Activated CD8-positive, alpha-beta memory T cell treated with anti-CD3 and anti-CD28 coated beads, Interleukin-2, amount 50 U/mL, for 4 hours (primary cell): ENCODE measurements around the gene HSD17B2.
"Not testable (repeated sequence)": the region's sequence is repeated elsewhere in the genome, so short reads cannot be mapped to it uniquely, and the experiment has no call there.

Experiments used
- DNase-seq: peaks from one replicate; pipeline ENCODE4 v3.0.0-alpha.2; 2020

The HSD17B2 gene, protein sequence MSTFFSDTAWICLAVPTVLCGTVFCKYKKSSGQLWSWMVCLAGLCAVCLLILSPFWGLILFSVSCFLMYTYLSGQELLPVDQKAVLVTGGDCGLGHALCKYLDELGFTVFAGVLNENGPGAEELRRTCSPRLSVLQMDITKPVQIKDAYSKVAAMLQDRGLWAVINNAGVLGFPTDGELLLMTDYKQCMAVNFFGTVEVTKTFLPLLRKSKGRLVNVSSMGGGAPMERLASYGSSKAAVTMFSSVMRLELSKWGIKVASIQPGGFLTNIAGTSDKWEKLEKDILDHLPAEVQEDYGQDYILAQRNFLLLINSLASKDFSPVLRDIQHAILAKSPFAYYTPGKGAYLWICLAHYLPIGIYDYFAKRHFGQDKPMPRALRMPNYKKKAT

DNA sequence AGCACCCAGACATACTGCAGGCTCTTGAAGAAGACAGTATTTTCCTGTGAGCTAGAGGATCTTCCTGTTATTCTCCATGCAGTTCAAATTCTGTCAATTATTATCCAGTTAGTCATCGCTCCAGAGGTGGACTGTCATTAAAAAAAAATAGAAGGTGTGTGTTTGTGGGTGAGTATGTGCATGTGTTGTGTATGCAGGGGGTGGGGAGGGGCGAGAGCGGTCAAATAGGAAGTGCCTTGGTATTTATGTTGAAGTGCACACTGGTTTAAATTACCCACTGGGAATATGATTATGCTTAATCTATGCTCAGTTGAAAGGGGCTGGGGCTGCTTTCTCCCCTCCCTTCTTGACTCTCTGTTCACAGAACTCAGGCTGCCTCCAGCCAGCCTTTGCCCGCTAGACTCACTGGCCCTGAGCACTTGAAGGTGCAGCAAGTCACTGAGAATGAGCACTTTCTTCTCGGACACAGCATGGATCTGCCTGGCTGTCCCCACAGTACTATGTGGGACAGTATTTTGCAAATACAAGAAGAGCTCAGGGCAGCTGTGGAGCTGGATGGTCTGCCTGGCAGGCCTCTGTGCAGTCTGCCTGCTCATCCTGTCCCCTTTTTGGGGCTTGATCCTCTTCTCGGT lies at the start of gene HSD17B2:
Gene HSD17B2, plus strand, starts transcription at position 273 of the 632 bp plus-strand sequence. Its CDS starts 172 bp downstream, at position 445.
- no peak for DNase-seq

DNA sequence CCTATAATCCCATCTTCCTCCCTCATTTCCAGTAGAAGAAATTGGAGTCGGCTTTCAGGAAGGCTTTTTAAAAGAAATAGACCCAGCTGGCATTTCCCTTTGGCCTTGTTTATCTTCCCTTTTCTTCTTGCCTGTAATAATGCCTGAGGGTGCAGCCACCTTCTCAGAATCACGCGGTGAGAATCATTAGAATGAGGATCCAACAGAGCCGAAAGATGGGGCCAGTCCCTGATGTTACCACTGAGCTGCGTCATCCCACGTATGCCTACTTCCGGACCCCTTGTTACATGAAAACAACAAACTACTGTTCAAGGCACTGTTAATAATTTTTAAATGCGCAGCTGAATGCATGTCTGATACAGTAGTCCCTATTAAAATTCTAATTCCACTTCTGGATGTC lies 47.9 kb upstream of the HSD17B2 start:
- no peak for DNase-seq

DNA sequence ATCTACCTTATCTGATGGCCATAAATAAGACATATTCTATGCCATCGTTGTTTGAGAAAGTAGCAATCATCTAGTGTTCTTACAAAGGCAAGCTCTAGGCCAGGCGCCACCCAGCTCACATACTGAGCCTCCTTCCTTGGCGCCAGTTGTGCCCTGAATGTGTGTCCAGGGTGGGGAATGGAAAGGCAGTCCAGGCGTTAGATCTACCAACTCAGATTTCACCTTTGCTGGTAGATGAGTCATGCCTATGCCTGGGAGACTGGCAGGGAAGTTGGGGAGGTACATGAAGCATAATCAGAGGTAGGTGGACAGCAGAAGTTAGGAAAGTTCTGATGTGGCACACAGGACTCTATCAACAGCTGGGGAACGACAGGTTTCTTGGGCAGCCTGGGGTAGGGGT lies 47.3 kb upstream of the HSD17B2 start:
- DNase-seq: no peak

DNA sequence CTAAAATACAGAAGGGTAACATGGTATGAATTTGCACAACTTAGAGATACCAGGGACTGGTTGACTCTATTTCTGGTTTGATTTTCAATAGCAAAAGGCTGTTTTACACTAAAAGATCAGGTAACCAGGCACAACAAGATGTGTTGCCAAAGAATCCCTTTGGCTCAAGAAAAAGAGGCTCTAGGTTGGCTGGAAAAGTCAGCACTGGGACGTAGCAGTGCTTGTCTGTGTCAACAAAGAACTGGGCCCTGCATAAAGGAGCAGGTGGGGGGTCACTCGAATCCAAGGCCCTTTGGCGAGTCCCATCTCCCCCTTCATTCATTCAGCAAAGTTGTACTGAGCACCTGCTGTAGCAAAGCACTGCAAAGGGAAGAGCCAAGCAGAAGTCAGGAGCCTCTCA lies 42.2 kb upstream of the HSD17B2 start:
- DNase-seq: no peak

DNA sequence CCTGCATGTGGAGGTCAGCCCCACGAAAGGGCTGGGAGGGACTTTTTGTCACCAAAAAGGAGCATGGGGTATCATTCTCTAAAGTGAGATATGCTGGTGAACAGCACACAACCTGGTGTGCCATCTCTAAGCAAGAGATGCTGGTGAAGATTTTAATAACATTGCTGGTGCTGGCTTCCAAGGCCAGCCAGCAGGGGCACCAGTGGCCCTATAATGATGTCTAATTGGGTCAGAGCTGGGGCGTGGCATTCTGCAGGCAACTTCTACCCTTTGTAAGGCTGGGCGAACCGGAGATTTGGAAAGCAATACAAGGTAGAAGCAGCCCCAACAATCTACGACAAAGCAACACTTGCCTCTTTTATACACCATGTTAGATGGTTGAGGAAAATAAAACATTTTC lies 40.6 kb upstream of the HSD17B2 start:
- DNase-seq: no peak

DNA sequence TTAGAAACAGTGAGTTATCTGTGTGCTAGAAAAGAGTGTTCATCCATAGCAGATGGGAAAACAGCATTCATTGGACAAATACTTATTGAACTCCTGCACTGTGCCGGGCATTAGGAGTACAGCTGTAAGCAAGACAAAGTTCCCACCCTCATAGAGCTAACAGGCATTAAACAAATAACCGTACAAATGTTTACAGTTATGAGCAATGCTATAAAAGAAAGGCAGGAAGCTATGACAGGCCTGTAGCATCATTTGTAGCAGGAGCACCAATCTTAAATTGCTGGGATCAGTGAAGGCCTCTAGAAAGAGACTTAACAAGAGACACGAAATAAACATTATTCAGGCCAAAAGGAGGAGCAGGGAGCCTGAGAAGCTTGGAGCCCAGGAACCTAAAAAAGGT lies 39.4 kb upstream of the HSD17B2 start:
- no peak for DNase-seq

DNA sequence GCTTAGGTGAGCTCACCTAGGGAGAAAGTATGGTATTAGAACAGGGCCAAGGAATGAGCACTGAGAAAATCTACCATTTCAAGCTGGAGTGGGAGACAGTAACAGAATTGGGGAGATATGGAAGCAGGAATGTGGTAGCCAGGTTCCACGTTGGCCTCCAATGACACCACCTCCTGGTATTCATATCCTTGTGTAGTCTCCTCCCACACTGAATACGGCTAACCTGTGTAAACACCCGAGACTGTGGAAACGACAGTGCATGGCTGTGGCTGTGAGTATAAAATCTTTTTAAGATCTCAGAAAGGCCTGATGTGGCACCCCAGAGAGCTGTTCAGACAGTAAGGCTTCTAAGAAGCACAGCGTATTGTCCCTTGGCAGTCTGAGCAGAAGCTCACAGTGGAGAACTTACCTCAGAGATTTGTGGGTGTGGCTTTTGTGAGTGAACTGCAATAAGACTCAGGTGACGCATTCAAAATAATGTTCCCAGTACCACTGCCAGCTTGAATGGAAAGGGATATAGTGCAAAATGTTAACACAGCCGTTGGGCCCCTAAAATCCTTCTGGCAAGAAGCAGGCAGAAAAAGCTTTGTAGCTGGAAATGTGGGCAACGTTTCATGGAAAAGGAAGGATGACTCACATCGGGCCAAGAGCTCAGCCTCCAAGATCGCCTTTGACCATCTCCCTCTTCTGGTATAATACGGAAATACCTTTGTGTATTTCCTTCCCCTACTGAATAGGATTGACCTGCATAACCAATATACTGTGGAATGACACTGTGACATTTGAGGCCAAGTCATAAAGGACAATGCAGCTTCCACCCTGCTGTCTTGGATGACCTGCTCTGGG lies 38.2 kb upstream of the HSD17B2 start:
- DNase-seq: no peak

DNA sequence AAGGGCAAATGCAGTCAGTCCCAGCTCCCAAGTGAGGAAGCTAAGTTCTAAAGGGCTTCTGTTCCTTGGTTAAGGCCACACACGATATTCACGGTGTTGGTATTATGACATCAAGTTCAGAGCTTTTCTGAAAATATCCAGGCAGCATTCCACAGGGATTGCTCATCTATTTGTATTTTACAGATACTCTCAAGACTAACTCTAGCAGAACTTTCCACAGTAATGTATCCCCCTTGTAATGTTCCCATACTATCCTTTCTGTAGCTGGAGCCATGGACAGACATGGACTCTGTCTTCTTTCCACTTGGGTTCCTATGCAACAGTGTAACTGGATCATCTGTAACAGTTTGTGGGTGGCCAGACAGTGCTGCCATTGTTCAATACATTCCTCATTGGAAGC lies 37.3 kb upstream of the HSD17B2 start:
- no peak for DNase-seq

DNA sequence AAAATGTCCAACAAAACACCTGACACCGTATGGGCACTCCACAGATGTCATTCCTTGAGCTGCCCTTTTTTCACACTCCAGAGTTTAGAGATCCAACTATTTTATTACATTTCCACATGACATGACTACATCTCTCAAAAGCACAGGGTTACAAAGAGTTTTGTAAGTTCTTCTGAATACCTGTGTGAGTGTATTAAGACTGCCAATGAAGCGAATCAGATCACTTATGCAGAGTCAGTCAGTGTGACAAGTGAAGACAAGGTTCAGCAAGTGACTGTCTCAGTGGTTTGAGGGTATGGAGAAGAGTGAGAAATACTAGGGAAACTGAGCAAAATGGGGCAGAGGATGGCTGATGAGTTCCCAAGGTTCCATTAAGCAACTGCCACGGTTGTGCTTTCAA lies 32.2 kb upstream of the HSD17B2 start:
- DNase-seq: no peak

DNA sequence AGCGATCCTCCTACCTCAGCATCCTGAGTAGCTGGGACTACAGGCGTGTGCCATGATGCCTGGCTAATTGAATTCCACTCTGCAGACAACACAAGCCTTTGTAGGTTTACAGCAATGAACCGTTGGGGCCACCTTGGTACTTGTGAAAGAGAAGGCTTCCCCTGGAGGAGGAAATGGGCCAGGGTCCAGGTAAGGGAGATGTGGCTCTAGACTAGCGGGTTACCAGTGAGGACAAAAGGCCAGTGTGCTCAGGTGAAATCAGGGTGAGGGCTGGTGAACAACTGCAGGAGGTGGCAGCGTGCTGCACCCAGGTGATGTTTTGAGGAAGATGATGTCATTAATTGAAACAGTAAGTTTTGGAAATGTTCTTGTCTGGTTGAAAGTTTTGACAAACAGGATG lies 30.5 kb upstream of the HSD17B2 start:
- no peak for DNase-seq

DNA sequence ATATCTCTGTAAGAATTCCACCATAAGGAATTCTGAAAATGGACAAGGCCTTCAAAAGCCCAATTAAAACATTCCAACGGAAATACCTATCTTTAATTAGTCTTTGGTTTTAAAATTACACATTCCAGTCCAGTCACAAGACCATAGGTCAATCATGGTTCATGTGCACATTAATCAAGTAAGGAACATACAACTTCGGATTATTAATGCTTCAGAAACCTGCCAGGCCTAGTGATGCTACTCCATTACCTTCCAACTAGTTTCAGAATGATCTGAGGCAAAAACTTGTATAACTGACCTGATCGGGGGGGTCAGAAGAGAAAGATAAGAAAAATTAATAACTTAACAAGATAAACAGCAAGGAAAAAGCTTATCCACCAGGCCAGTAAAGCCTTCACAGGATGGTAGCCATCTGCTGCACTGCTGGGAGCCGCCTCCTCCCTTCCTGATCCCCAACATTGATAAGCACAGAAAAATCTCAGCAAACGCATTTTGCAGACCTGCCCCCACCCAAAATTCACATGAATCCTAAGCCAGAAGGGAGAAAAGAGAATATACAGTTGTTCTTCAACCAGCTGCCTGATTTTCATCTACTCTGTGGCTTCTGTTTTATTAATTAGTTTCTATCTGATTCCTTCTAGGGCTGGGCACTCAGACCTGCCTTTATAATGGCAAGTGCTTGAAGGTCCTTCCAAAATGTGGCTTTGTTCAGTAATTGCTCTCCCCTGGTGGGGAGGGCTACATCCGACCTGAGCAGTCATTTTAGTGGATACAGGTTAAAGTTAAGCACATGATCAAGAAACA lies 29.8 kb upstream of the HSD17B2 start:
- no peak for DNase-seq

DNA sequence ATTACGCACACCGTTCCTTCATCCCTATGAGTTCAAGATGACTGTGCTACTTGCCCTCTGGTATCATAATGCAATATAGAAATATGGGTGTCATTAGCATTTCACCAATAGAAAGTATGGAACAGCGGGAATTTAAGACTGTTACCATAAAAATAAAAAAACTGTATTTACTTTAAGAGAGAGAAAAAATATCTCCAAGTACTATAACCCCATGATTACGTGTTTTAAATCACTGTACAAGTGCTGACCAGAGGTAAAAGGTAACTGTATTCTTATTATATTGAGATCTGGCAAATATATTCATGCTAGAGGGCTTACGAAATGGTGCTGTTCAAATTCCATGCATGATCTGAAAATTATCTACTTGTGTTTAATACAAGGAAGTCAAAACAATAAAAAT lies 29.0 kb upstream of the HSD17B2 start:
- no peak for DNase-seq

DNA sequence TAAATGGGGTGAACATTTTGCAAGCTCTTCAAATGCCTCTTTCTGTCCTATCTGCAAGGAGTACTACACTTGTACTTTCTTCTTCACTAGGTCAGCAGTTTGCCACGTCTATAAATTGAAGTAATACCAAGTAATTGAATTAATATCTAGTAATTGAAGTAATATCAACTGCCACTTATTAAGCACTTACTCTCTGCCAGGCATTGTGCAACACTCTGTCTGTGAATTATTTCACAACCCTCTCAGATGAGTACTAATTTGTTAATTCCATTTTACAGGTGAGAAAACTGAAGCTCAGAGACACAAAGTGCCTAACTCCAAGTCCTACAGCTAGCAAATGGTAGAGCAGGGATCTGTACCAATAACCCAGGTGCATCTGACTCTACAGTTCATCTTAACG lies 27.9 kb upstream of the HSD17B2 start:
- no peak for DNase-seq

DNA sequence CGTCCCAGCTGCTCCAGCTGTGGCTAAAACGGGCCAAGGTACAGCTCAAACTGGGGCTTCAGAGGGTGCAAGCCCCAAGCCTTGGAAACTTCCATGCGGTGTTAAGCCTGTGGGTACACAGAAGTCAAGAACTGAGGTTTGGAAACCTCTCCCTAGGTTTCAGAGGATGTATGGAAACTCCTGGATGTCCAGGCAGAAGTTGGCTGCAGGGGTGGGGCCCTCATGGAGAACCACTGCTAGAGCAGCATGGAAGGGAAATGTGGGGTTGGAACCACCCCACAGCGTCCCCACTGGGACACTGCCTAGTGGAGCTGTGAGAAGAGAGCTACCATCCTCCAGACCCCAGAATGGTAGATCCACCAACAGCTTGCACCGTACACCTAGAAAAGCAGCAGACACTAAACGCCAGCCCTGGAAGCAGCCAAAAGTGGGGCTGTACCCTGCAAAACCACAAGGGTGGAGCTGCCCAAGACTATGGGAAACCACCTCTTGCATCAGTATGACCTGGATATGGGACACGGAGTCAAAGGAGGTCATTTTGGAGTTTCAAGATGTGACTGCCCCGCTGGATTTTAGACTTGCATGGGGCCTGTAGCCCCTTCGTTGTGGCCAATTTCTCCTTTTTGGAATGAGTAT lies 26.0 kb upstream of the HSD17B2 start:
- no peak for DNase-seq

DNA sequence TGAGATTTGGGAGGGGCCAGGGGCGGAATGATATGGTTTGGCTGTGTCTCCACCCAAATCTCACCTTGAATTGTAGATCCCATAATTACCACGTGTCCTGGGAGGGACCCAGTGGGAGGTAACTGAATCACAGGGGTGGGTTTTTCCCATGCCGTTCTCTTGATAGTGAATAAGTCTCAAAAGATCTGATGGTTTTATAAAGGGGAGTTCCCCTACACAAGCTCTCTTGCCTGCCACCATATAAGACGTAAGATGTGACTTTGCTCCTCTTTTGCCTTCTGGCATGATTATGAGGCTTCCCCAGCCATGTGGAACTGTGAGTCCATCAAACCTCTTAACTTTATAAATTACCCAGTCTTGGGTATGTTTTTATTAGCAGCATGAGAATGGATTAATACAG lies 25.3 kb upstream of the HSD17B2 start:
- not testable (repeated sequence) for DNase-seq

DNA sequence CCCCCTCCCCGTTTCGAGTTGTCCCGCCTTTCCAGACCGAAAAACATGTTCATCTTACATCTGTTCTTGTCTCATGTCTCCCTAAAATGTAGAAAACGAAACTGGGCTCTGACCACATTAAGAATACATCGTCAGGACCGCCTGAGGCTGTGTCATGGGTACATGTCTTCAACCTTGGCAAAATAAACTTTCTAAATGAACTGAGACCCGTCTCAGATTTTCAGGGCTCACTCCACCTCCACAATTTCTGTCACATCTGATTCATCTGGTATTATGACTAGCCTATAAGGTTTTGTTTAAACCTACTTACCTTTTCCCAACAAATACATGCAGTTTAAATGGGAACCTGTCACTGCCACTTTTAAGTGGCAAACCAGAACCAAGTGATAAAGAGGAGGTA lies 24.4 kb upstream of the HSD17B2 start:
- no peak for DNase-seq

DNA sequence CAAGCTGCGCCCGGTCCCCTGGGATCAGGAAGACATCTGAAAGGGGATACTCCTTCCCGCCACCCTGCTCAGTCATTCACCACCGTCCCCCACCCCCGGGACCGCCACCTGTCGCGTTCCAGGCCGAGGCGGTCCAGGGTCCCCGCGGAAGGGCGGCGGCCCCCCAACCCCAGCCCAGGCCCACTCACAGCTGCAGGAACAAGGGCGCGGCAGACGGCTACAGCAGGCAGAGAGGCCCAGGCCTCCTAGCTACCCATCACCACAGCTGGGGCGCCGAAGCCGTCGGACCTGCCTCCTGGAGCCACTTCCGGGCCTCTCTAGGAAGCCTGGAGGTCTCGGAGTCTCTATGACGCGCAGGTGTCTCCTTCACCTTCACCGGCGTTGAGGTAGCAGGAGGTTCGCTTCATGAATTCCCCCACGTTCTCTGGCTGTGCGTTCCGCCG lies 23.8 kb upstream of the HSD17B2 start, which contains the start of gene SDR42E1:
Gene SDR42E1, minus strand, starts transcription at position 272 of the 443 bp plus-strand sequence. CDS start 10,612 bp downstream, outside the sequence.
- DNase-seq: peak; percentile 66

DNA sequence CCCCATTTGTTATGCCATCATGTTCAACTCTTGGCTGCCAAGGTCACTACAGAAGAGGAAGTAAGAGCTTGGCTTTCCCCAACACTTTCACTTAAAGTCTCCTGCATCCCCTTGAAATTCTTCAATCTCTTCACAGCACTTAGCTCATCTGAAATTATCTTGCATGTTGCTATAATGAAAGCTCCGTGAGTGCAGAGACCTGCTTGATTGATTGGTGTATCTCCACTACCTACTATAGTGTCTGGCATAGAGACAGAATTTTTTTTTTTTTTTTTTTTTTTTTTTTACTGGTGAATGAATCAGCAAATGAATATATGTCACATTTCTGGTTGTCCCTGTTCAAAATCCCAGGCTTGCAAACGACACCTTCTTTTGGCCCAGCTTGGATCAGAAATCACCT lies 21.9 kb upstream of the HSD17B2 start:
- no peak for DNase-seq

DNA sequence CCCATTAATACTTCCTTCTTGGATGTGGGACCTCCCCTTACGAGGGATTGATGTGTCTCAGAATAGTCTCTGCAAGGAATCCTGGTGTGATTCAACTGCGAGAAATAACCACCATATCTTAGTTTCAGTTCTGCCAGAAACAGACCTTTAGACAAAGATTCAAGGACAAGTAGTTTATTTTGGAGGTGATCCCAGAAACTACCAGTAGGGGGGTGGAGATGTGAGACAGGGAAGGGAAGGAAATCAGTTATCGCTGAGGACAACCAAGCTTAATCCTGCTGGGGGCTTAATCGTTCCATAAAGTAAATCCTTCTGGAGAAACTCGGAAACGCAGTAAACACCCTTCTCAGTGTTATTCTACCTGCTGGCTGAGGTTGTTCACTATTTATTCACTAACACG lies 18.8 kb upstream of the HSD17B2 start:
- no peak for DNase-seq

DNA sequence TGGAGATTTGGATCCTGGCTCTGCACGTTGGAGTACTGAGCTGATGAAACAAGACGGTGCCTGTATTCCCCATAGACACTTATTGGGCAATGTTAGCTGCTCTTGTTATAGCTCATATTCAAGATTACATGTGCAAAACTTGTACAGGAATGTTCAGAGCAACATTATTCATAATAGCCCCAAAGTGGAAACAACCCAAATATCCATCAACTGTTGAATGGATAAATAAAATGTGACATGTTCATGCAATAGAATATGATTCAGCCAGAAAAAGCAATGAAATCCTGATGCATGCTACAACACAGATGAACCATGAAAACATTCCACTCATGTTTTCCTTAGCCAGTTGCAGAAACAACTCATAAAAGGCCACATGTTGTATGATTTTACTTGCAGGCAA lies 18.1 kb upstream of the HSD17B2 start:
- DNase-seq: no peak

DNA sequence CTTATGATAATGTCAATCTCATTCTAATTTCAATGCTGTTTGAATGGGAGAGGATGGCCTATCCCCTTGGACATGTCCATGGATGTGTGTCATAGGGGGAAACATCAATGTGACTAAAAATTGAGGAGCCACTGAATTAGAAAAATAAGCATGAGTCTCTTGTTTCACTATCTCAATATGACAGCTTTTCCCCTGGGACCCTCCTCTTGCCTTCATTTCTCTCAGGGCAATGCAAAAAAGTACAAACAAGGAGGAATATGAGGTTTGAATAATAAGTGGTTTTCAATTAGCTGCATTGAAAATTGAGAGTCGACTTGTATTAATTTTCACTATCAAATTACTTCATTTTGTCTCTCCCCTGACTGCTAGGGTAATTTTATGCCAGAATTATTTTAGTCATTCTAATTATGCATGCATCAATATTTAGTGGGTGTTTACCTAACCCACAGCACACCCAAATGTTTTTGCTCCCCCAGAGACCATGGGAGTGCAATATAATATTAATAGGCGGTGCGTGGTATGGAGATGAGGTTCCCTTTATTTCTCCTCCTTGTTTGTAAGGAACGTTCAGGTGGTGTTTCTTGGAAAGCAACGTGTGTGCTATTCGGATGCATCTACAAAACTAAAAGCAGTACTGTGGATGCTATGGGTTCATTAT lies 17.0 kb upstream of the HSD17B2 start:
- DNase-seq: no peak

DNA sequence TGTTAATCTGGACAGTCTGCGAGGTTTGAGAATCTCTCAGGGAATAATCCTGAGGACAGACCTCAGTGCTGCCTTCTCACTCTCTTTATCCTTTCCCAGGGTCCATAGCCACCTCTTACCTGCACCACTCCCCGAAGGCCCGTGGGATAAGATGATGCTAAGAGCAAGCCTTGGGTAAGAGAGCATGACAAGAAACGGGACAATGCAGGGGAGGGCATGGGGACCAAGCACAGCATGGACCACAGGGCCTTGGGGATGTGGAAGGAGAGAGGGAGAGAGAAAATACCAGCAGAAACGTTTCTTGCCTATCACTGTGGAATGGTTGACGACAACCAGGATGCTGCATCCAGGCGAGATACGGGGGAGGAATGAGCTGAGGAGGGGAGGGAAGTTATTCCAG lies 15.5 kb upstream of the HSD17B2 start:
- no peak for DNase-seq
